A549 (cell line): Measurements from ENCODE around the gene ZBED4. TPM values are rescaled to one million over a fixed set of nuclear protein-coding genes. Genes with fewer than 3 reads are reported as not detected.

Experiments used
- ATAC-seq, 2 experiments: fragments of 200-7000 bp in 1 of 2; fragments of >200 bp in 1 of 2; cut with Nextera tagmentation in 1 of 2; cut with Tn5 transposase in 1 of 2; 3 replicates each; pipeline versions ENCODE4 v1.8.0 to v1.9.1; 2018 to 2020; ENCODE audit warnings: mild to moderate bottlenecking in 1 of 2, moderate library complexity in 1 of 2
- CTCF ChIA-PET: fragments of 300-600 bp; sonication (Branson Sonifier 250); formaldehyde crosslinking; extraction: SDS; loops from one replicate; lab custom pipeline; 2021; ENCODE audit warnings: antibody characterized with exemption, inconsistent platforms; lab: Yijun Ruan, JAX
- POLR2A ChIA-PET: fragments of 350-600 bp; formaldehyde crosslinking; extraction: SDS; loops from one replicate; lab custom pipeline; 2021; ENCODE audit warnings: antibody characterized with exemption, inconsistent platforms; lab: Yijun Ruan, JAX
- DNase-seq, 2 experiments: peaks; one replicate each; pipeline versions ENCODE4 v3.0.0 to v3.0.0-alpha.2; 2011 to 2016; ENCODE audit warnings: low read depth in 1 of 2, low spot score in 1 of 2
- FAIRE-seq: peaks from 2 replicates; lab custom pipeline; 2011; peaks lifted over from hg19 to GRCh38; lab: Jason Lieb, UNC
- H3K27ac ChIP-seq, 2 experiments: fragments of >200 bp; sonication (Bioruptor Twin); formaldehyde crosslinking; 3 replicates each; pipeline ENCODE4 v1.5.1; 2016 to 2017
- H3K4me1 ChIP-seq: fragments of >200 bp; sonication (Bioruptor Twin); formaldehyde crosslinking; 3 replicates; pipeline ENCODE4 v1.6.1; 2016
- H3K4me2 ChIP-seq: fragments of >200 bp; sonication (Bioruptor Twin); formaldehyde crosslinking; 3 replicates; pipeline ENCODE4 v1.6.1; 2016
- H3K4me3 ChIP-seq: fragments of >200 bp; sonication (Bioruptor Twin); formaldehyde crosslinking; 3 replicates; pipeline ENCODE4 v1.5.1; 2016
- H3K9me3 ChIP-seq: fragments of >200 bp; sonication (Bioruptor Twin); formaldehyde crosslinking; 3 replicates; pipeline ENCODE4 v1.6.1; 2016
- ATOH8 ChIP-seq: fragments of 250-450 bp; sonication (Bioruptor Pico); IDR thresholded peaks from 2 replicates; pipeline ENCODE4 v1.5.0; 2020; ENCODE audit warnings: low read depth, mild to moderate bottlenecking, moderate library complexity
- BCL3 ChIP-seq: fragments of >200 bp; sonication (Bioruptor Twin); formaldehyde crosslinking; IDR thresholded peaks from 3 replicates; pipeline ENCODE4 v1.6.1; 2016
- CHD2 ChIP-seq: fragments of 150-350 bp; IDR thresholded peaks from 2 replicates; pipeline ENCODE4 v1.6.1; 2014; ENCODE audit warnings: low read length; ENCODE audit not compliant: partially characterized antibody
- FOXS1 ChIP-seq: fragments of 250-450 bp; sonication (Bioruptor Pico); IDR thresholded peaks from 2 replicates; pipeline ENCODE4 v1.5.0; 2020; ENCODE audit warnings: mild to moderate bottlenecking, moderate library complexity
- GATA3 ChIP-seq: IDR thresholded peaks from 2 replicates; pipeline ENCODE4 v1.6.1; 2012; ENCODE audit warnings: borderline replicate concordance
- HDAC2 ChIP-seq: fragments of 200-600 bp; sonication (generic); IDR thresholded peaks from 2 replicates; pipeline ENCODE4 v1.6.1; 2016
- KDM1A ChIP-seq: fragments of 200-600 bp; sonication (generic); IDR thresholded peaks from 2 replicates; pipeline ENCODE4 v1.6.1; 2016; ENCODE audit warnings: low read depth, mild to moderate bottlenecking
- KDM5A ChIP-seq: fragments of 200-600 bp; sonication (generic); IDR thresholded peaks from 2 replicates; pipeline ENCODE4 v1.6.1; 2016; ENCODE audit warnings: antibody characterized with exemption, mild to moderate bottlenecking
- MAFK ChIP-seq: fragments of 450-650 bp; IDR thresholded peaks from 2 replicates; pipeline ENCODE4 v1.6.1; 2014; ENCODE audit not compliant: partially characterized antibody
- MAX ChIP-seq: IDR thresholded peaks from 2 replicates; pipeline ENCODE4 v1.6.1; 2012
- MAZ ChIP-seq: fragments of 150-350 bp; IDR thresholded peaks from 2 replicates; pipeline ENCODE4 v1.6.1; 2014; ENCODE audit warnings: antibody characterized with exemption, low read depth, low read length, borderline replicate concordance
- NFE2L2 ChIP-seq: fragments of 150-350 bp; conservative IDR thresholded peaks from 2 replicates; pipeline ENCODE4 v1.6.1; 2014; ENCODE audit warnings: low read length
- PHF8 ChIP-seq: fragments of 200-600 bp; sonication (generic); IDR thresholded peaks from 2 replicates; pipeline ENCODE4 v1.6.1; 2016; ENCODE audit warnings: low read depth, mild to moderate bottlenecking, antibody characterized with exemption, moderate library complexity, borderline replicate concordance
- POLR2A ChIP-seq: IDR thresholded peaks from 2 replicates; pipeline ENCODE4 v1.6.1; 2012; ENCODE audit warnings: mild to moderate bottlenecking, low read length
- REST ChIP-seq: fragments of 200-600 bp; sonication (generic); IDR thresholded peaks from 2 replicates; pipeline ENCODE4 v1.6.1; 2016; ENCODE audit warnings: antibody characterized with exemption, mild to moderate bottlenecking, moderate library complexity
- ZFP36 ChIP-seq: fragments of 450-650 bp; IDR thresholded peaks from 2 replicates; pipeline ENCODE4 v1.6.1; 2014; ENCODE audit warnings: borderline replicate concordance; ENCODE audit not compliant: partially characterized antibody
- WGBS: methylation state at CpG from one replicate; pipeline ENCODE4 v1.1.6; 2017; ENCODE audit errors: missing lambda C conversion rate; 5-methylcytosine and 5-hydroxymethylcytosine counted together
- polyA plus RNA-seq, 4 experiments: library from polyadenylated mRNA; depleted of rRNA in 3 of 4; stranded (reverse); fragments of >200 nt; fragmentation: RNase III in 1 of 4; extraction: RNeasy Plus Mini Kit Qiagen cat#74134 plus additional on column Dnase treatment in 1 of 4; gene quantifications; 2 replicates in 3 of 4; 3 replicates in 1 of 4; pipeline ENCODE4 v1.2.3, GENCODE V29; 2011 to 2017

The ZBED4 gene
- polyA plus RNA-seq, 2 of the 4 experiments (the other 2 are of a cell fraction) = 8.6 to 9.5 TPM

- FAIRE-seq = no peak
- DNase-seq = peak in 1 of 2 experiments; percentile 26
These were observed 27.6 kb upstream of the ZBED4 start for GRCh38 chr22:49825944-49826602.

GRCh38 chr22:49826603-49827270 is 26.9 kb upstream of the ZBED4 start:
- POLR2A ChIA-PET = no interaction called here
- TF ChIP-seq PHF8 (peak; percentile 74), HDAC2 (no peak), CHD2 (no peak), MAZ (no peak), ATOH8 (CRISPR knock-in tag) (no peak), MAX (peak; percentile 10; the same call in 1 of the 2 replicates), KDM5A (no peak), POLR2A (no peak), KDM1A (no peak), BCL3 (no peak), MAFK (no peak), REST (no peak), FOXS1 (CRISPR knock-in tag) (no peak)
- TF ChIP-seq, all 56 proteins: peak for 2
- peaks cover 18% of the 10 kb centered on the region for H3K4me1 ChIP-seq
- DNase-seq (no peak), ATAC-seq (peak; percentile 25 to 57; a peak in 5 of 6 replicates), FAIRE-seq (no peak)
- peak overlapping the region; percentile 91 to 100 for H3K27ac ChIP-seq
- CTCF ChIA-PET = no interaction called here
- no peaks in the 10 kb centered on the region for H3K9me3 ChIP-seq
- no CpG with 5 or more reads among the region's 86 CpGs for WGBS
- H3K4me2 ChIP-seq = peak overlapping the region; percentile 98
- H3K4me3 ChIP-seq = peak overlapping the region; percentile 82

More at GRCh38 chr22:49825944-49826602, 27.6 kb upstream of the ZBED4 start:
- ChIA-PET CTCF (no interaction called here), POLR2A (no interaction called here)
- ATAC-seq = peak in 1 of 2 experiments; percentile 45; a peak in 3 of 6 replicates
- H3K4me3 ChIP-seq = peak overlapping the region; percentile 82
- no peaks in the 10 kb centered on the region for H3K9me3 ChIP-seq
- peaks cover 18% of the 10 kb centered on the region for H3K4me1 ChIP-seq
- peak overlapping the region; percentile 98 for H3K4me2 ChIP-seq
- no peak for TF ChIP-seq ZFP36
- TF ChIP-seq MAFK = no peak
- no peak for TF ChIP-seq NFE2L2
- TF ChIP-seq GATA3 = no peak
- TF ChIP-seq HDAC2 = no peak
- WGBS = 11% methylated on average over 15 of the region's 31 CpGs
- peak overlapping the region; percentile 91 to 100 for H3K27ac ChIP-seq
